Measurements from ENCODE around the gene OPA1.

The OPA1 gene

GRCh38 chr3:193714523-193715137 is 121.6 kb downstream of the OPA1 start:
- no peak for DNase-seq
- H3K4me1 ChIP-seq = no peaks in the 10 kb centered on the region
- no peak for TF ChIP-seq CTCF (IDR thresholded peaks at IDR 0.05; ENCODE audit: low read depth, low read length)
- no peaks in the 10 kb centered on the region for H3K36me3 ChIP-seq
- no peaks in the 10 kb centered on the region for H3K9me3 ChIP-seq
- no peaks in the 10 kb centered on the region for H3K27me3 ChIP-seq
- no peak overlapping the region for H3K4me3 ChIP-seq (ENCODE audit: low read depth, low read length)

GRCh38 chr3:193716150-193716549 is 123.1 kb downstream of the OPA1 start:
- Histone ChIP-seq H3K4me3 (ENCODE audit: low read depth, low read length) (no peak overlapping the region), H3K27me3 (no peaks in the 10 kb centered on the region), H3K4me1 (no peaks in the 10 kb centered on the region), H3K36me3 (no peaks in the 10 kb centered on the region), H3K9me3 (no peaks in the 10 kb centered on the region)
- TF ChIP-seq CTCF (IDR thresholded peaks at IDR 0.05; ENCODE audit: low read depth, low read length) = no peak
- no peak for DNase-seq

GRCh38 chr3:193719735-193720134 is 126.7 kb downstream of the OPA1 start:
- H3K9me3 ChIP-seq = no peaks in the 10 kb centered on the region
- no peak overlapping the region for H3K4me3 ChIP-seq (ENCODE audit: low read depth, low read length)
- H3K4me1 ChIP-seq = no peaks in the 10 kb centered on the region
- no peaks in the 10 kb centered on the region for H3K36me3 ChIP-seq
- no peaks in the 10 kb centered on the region for H3K27me3 ChIP-seq
- DNase-seq = no peak
- TF ChIP-seq CTCF (IDR thresholded peaks at IDR 0.05; ENCODE audit: low read depth, low read length) = no peak

- no peaks in the 10 kb centered on the region for H3K36me3 ChIP-seq
- no peaks in the 10 kb centered on the region for H3K27me3 ChIP-seq
- DNase-seq = no peak
- no peak for TF ChIP-seq CTCF (IDR thresholded peaks at IDR 0.05; ENCODE audit: low read depth, low read length)
- H3K4me3 ChIP-seq (ENCODE audit: low read depth, low read length) = no peak overlapping the region
- no peaks in the 10 kb centered on the region for H3K9me3 ChIP-seq
- no peaks in the 10 kb centered on the region for H3K4me1 ChIP-seq
These were observed 127.2 kb downstream of the OPA1 start for GRCh38 chr3:193720169-193720568.

- Histone ChIP-seq H3K4me1 (no peaks in the 10 kb centered on the region), H3K9me3 (no peaks in the 10 kb centered on the region), H3K27me3 (no peaks in the 10 kb centered on the region), H3K4me3 (ENCODE audit: low read depth, low read length) (no peak overlapping the region), H3K36me3 (no peaks in the 10 kb centered on the region)
- TF ChIP-seq CTCF (IDR thresholded peaks at IDR 0.05; ENCODE audit: low read depth, low read length) = no peak
- no peak for DNase-seq
These were observed 129.6 kb downstream of the OPA1 start for GRCh38 chr3:193722566-193722965.

- Histone ChIP-seq H3K4me1 (no peaks in the 10 kb centered on the region), H3K9me3 (no peaks in the 10 kb centered on the region), H3K27me3 (no peaks in the 10 kb centered on the region), H3K36me3 (no peaks in the 10 kb centered on the region), H3K4me3 (ENCODE audit: low read depth, low read length) (no peak overlapping the region)
- DNase-seq = no peak
- no peak for TF ChIP-seq CTCF (IDR thresholded peaks at IDR 0.05; ENCODE audit: low read depth, low read length)
These were observed 134.1 kb downstream of the OPA1 start for GRCh38 chr3:193727089-193727488.

Data from BE2C (cell line).